GM19467 (cell line): ENCODE results near the gene SIX3.

Source experiments
- ATAC-seq: cut with Tn5 transposase; IDR thresholded peaks from one replicate; pipeline ENCODE4 v1.9.1; 2021; ENCODE audit warnings: mild to moderate bottlenecking, moderate library complexity; ENCODE audit not compliant: unreplicated experiment

The SIX3 gene

GRCh38 chr2:44954889-44955592 lies 13.5 kb downstream of the SIX3 start:
- ATAC-seq = no peak

- ATAC-seq = no peak
Measured at GRCh38 chr2:44955593-44956392, 14.3 kb downstream of the SIX3 start.

GRCh38 chr2:44956843-44957242 lies 15.3 kb downstream of the SIX3 start:
- ATAC-seq = no peak

- ATAC-seq = no peak
Measured at GRCh38 chr2:44957656-44958327, 16.3 kb downstream of the SIX3 start.

- no peak for ATAC-seq
Measured at GRCh38 chr2:44959855-44960254, 18.4 kb downstream of the SIX3 start.

- ATAC-seq = no peak
Measured at GRCh38 chr2:44960871-44961270, 19.4 kb downstream of the SIX3 start.

GRCh38 chr2:44962176-44962695 lies 20.7 kb downstream of the SIX3 start:
- ATAC-seq = no peak

- ATAC-seq = no peak
Measured at GRCh38 chr2:44964752-44965236, 23.3 kb downstream of the SIX3 start.

- ATAC-seq = no peak
Measured at GRCh38 chr2:44965684-44966083, 24.2 kb downstream of the SIX3 start.

GRCh38 chr2:44967056-44967455 lies 25.6 kb downstream of the SIX3 start:
- no peak for ATAC-seq

GRCh38 chr2:44967727-44968432 lies 26.4 kb downstream of the SIX3 start:
- no peak for ATAC-seq

GRCh38 chr2:44969936-44970335 lies 28.4 kb downstream of the SIX3 start:
- no peak for ATAC-seq

- no peak for ATAC-seq
Measured at GRCh38 chr2:44970846-44971450, 29.4 kb downstream of the SIX3 start.

- ATAC-seq = no peak
Measured at GRCh38 chr2:44972771-44973535, 31.5 kb downstream of the SIX3 start.

- no peak for ATAC-seq
Measured at GRCh38 chr2:44974064-44974715, 32.7 kb downstream of the SIX3 start.

- ATAC-seq = no peak
Measured at GRCh38 chr2:44975571-44976450, 34.3 kb downstream of the SIX3 start.

- no peak for ATAC-seq
Measured at GRCh38 chr2:44979581-44979980, 38.1 kb downstream of the SIX3 start.
